Measurements from ENCODE around the gene CELF1.

GRCh38 chr11:47589977-47590861 is 37.3 kb upstream of the CELF1 start:
- TF ChIP-seq, protein P1, sequence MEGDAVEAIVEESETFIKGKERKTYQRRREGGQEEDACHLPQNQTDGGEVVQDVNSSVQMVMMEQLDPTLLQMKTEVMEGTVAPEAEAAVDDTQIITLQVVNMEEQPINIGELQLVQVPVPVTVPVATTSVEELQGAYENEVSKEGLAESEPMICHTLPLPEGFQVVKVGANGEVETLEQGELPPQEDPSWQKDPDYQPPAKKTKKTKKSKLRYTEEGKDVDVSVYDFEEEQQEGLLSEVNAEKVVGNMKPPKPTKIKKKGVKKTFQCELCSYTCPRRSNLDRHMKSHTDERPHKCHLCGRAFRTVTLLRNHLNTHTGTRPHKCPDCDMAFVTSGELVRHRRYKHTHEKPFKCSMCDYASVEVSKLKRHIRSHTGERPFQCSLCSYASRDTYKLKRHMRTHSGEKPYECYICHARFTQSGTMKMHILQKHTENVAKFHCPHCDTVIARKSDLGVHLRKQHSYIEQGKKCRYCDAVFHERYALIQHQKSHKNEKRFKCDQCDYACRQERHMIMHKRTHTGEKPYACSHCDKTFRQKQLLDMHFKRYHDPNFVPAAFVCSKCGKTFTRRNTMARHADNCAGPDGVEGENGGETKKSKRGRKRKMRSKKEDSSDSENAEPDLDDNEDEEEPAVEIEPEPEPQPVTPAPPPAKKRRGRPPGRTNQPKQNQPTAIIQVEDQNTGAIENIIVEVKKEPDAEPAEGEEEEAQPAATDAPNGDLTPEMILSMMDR (IDR thresholded peaks at IDR 0.05) = no peak
- TF ChIP-seq SMC3 (IDR thresholded peaks at IDR 0.05; ENCODE audit: low read depth, low read length) (no peak), TAF1 (IDR thresholded peaks at IDR 0.05; ENCODE audit: borderline replicate concordance, low read depth, low read length) (no peak), MXI1 (IDR thresholded peaks at IDR 0.05; ENCODE audit: low read depth, low read length) (no peak), FOSL2 (IDR thresholded peaks at IDR 0.05; ENCODE audit: borderline replicate concordance, low read depth) (no peak), IRF3 (IDR thresholded peaks at IDR 0.05; ENCODE audit: low read depth, low read length) (no peak), POLR2AphosphoS5 (IDR thresholded peaks at IDR 0.05; ENCODE audit: low read depth, low read length) (no peak)
- TF ChIP-seq, protein P2, sequence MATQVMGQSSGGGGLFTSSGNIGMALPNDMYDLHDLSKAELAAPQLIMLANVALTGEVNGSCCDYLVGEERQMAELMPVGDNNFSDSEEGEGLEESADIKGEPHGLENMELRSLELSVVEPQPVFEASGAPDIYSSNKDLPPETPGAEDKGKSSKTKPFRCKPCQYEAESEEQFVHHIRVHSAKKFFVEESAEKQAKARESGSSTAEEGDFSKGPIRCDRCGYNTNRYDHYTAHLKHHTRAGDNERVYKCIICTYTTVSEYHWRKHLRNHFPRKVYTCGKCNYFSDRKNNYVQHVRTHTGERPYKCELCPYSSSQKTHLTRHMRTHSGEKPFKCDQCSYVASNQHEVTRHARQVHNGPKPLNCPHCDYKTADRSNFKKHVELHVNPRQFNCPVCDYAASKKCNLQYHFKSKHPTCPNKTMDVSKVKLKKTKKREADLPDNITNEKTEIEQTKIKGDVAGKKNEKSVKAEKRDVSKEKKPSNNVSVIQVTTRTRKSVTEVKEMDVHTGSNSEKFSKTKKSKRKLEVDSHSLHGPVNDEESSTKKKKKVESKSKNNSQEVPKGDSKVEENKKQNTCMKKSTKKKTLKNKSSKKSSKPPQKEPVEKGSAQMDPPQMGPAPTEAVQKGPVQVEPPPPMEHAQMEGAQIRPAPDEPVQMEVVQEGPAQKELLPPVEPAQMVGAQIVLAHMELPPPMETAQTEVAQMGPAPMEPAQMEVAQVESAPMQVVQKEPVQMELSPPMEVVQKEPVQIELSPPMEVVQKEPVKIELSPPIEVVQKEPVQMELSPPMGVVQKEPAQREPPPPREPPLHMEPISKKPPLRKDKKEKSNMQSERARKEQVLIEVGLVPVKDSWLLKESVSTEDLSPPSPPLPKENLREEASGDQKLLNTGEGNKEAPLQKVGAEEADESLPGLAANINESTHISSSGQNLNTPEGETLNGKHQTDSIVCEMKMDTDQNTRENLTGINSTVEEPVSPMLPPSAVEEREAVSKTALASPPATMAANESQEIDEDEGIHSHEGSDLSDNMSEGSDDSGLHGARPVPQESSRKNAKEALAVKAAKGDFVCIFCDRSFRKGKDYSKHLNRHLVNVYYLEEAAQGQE (IDR thresholded peaks at IDR 0.05; ENCODE audit: low read depth, low read length) = no peak
- TF ChIP-seq, protein P3, sequence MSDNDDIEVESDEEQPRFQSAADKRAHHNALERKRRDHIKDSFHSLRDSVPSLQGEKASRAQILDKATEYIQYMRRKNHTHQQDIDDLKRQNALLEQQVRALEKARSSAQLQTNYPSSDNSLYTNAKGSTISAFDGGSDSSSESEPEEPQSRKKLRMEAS (IDR thresholded peaks at IDR 0.05; ENCODE audit: low read depth) = no peak
